ENCODE data around the gene GLP1R. TPM values are rescaled to one million over a fixed set of nuclear protein-coding genes. Genes with fewer than 3 reads are reported as not detected.

The GLP1R gene
- not detected in 2 replicates for total RNA-seq (2014; rRNA removed; shearing (Covaris generic))

DNA sequence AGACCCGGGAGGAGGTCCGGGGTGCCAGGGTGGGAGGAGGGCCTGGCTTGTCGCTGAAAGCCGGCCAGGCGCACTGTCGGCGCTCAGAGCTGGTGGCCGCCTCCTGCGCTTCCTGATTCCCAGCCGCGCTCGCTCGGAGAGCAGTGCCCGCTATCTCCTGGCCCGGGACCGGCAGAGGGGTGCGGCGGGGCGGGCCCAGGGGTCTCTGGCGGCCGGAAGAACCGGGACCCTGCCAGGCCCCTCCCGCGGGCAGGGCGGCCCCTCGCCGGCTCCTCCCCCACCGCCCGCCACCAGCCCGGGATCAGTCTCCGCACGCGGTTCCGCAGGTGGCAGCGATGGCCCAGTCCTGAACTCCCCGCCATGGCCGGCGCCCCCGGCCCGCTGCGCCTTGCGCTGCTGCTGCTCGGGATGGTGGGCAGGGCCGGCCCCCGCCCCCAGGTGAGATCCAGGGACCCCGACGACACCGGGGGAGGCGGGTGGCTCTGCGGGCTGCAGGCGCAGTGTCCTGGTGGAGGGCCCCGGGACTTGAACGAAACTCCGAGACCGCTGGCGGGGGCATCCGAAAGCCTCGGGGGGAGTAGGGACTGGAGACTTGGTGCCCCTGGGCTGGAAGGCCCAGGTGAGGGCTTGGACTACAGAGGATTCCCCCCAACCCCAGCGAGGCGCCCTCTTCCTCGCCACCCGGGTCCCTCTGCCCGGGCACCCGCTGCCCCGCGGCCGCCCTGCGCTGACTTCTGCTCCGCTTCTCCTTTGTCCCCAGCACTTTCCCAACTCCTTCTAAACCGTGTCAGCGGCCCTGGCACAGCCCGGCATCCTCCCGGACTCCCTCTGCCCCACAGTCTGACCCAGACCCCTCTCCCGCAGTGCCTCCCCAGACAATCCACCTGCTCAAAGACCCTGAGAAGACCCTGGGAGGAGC is at the start of gene GLP1R:
GLP1R (plus strand) TSS at position 301 of the 919 bp plus-strand sequence; CDS start at position 361, 60 bp downstream.

DNA sequence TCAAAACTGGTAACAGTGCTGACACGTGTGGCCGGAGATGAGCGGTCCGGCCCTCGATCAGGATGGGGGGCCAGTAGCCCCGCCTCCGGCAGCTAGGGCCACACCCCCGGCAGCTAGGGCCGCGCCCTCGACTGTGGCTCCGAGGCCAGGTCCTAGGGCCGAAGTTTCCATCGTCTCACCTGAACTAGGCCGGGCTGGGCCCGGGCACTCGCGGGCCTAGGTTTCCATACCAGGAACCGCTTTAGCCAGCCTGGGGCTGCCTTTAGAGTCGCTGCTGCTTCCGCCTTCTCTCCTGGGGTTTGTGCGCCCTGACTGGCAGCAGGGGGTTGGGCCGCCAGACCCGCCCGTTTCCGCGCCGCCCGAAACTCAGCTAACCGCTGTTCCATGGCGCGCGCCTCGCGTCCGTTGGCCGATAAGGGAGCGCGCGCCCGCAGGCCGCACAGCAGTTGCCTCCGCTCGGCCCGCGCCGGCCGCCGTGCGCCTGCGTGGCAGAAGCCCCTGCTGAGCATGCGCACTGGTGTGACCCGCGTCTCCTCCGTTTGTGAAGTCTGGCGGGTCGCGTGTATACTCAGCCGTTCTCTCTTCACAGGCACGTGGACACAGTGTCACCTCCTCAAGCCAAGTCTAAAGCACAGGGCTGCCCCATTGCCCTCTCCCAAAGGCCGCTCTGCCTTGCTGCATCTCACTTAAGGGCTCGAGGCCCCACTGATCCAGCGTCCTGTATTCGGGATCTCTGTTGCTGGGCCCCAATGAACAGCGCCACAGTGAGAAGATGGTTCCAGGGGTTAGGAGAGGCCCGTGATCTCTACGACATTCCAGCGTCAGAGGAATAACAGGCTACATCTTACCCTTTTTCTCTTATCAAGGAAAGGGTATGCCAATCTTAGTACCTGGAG is 66.4 kb downstream of the GLP1R start, which contains the start of gene SAYSD1:
SAYSD1 (minus strand) TSS at position 483 of the 896 bp plus-strand sequence; CDS start at position 386, 97 bp downstream.

Other genes starting within 250 kb of the GLP1R start
- gene SAYSD1, start 66.4 kb downstream of the GLP1R start, total RNA-seq (2014; rRNA removed; shearing (Covaris generic)), result 6.0 and 6.4 TPM in 2 replicates
- gene KCNK5, start 180.7 kb downstream of the GLP1R start, total RNA-seq (2014; rRNA removed; shearing (Covaris generic)), result 7.8 and 10.6 TPM in 2 replicates